ENCODE results near the gene DRD3. TPM values are rescaled to one million over a fixed set of nuclear protein-coding genes. Genes with fewer than 3 reads are reported as not detected.
A peak's percentile ranks its signal among the peaks of the same experiment; 100 is the strongest.

The DRD3 gene
- not detected for polyA plus RNA-seq (2013, experiment 1 of 2; ENCODE audit: insufficient read length)
- not detected for polyA plus RNA-seq (2013, experiment 2 of 2; ENCODE audit: insufficient read length)

DNA sequence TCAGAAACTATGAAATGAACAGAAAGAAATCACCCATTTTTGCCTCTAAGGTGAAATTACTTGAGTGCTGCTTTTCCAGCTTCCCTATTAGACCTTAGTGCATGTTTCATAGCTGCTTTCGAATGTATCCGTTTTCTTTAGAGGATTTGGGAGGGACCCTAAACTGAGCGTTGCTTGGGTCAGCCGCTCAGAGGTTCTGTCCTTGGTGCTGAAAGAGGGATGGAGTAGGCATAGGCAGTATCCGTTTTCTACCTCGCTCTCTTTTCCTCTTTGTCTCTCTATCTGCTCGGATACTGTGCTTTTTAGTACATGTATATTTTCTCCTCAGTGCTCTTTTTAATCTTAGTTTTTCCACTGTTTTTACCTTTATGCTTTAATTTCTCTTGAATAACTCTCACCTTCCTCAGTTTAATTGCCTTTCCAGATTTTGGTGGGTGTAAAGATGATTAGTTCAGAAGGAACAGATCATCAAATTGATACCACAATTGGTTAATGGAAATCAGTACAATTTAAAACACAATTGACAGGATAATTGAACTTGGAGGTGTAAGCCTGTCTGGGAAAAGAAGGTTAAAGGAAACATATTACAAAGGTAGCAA is at the start of gene DRD3:
TSS of gene DRD3 (minus strand) at position 283 of the 599 bp plus-strand sequence. CDS start 7,060 bp downstream, outside the sequence.
- DNase-seq, result peak; percentile 60

DNA sequence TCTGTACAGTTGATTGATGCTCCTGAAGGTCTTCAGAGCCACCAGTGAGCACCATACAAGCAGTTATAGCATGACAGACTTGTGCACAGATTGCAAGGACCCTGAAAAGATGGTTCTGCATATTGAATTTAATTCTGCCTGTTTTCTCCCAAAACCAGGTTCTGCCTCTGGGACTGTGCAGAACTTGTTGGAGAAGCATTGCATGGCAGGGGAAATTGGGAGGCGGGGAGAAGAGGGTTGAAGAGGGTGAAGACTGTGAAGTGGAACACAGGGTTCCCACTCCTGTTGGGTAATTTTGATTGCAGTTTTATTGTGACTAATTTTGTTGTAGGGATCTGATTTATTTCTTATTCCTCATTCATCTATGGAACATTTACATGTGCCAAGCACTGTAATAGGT is 48.2 kb upstream of the DRD3 start:
- DNase-seq, result no peak

DNA sequence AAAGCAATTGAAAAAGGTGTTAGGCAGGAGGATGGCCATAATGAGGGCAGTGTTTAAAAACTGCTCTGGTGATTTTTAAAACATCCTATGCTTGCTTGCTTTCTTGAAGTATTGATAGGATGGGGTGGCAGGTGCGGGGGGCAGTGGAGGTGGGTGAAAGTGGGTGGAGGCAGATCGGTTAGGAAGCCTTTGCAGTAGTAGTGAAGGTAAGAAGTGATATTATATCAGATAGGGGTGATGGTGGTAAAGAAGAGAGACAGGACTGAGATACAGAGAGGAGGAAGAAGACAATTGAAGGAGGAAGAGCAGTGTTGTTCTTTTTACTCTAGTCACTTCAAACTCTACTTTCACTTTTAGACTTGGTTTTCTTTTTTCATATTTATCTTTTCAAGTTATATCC is 47.5 kb upstream of the DRD3 start:
- no peak for DNase-seq

DNA sequence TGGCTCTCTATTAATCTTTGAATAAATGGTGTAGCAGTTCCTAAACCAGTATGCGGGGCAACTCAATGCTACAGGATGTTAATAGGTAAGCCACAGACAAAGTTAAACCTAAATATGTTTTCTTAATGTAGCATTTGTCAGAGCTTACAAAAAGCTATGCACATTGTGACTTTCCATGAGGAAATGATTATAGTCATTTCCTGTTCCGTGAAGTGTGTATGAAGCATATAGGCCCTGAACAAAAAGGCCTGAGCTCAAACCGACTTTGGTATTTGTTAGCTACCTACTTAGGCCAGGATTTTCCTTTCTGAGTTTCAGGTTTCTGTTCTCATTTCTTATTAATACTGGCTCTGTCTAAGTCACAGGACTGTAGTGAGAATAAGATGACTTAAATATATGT is 44.3 kb upstream of the DRD3 start:
- DNase-seq, result no peak

DNA sequence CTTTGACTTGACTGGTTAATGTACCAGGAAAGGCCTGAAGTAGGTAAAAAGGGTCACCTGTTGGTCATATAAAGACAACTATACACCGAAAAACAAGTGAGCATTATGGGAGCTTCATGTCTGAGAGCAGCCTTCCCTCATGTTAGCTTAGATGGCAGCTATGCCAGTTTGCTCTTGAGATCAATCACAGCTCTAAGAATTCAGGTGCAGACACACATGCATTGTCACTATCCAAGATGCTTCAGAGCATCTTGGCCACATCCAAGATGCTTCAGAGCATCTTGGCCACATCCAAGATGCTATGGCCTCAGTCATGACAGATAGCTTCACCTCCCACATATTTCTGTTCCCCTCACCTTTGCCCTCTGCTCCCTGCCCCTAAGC is 43.0 kb upstream of the DRD3 start:
- DNase-seq, result no peak

DNA sequence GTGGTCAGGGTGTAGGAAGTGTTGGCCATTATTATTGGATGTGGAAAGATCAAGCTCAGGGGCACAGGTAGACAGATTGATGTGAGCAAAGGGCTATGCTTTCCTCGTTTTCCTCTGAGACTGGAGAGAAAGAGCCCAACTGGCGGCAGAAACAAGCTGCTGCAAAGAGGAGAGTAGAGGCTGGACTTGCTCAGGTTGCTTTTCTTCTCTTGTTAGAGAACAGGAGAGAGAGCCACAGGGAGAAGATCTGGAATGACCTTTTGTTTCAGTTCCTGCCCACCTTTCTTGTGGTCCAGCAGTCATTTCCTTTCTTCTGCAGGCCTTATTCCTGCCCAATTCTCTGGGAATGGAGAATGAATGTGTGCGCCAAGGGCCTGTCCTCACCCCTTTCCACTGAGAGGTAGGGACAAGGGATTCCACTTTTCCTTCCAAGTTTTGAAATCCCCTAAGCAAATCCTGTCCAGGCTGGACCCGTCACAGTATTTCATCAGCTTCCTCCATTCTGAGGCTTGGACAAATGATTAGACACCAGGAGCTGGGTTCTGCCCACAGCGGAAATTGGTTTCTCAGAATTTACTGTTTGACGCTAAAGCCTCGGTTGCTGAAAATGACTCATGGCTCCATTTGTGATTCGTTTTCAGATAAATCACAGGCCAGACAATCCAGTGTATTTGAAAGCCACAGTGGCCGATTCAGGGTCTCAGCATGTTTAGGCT is 42.5 kb upstream of the DRD3 start:
- no peak for DNase-seq

DNA sequence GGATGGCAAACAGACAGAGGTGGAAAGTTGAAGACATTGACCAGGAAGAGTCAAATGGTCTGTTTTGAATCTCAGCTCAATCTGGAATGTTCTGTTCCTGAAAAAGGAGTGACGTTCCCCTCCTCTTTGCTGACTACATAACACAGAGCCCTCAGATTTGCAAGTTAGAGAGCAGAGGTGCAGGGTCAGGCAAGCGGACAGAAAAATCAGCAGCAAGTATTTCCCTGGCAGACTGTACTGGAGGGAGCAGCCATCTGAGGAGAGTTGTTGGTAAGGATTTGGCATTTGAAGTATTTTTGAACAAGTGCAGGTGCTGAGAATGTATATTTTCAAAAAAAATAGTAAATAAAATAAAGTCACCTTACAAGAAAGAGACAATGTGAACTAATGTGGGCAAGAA is 40.9 kb upstream of the DRD3 start:
- DNase-seq, result no peak

DNA sequence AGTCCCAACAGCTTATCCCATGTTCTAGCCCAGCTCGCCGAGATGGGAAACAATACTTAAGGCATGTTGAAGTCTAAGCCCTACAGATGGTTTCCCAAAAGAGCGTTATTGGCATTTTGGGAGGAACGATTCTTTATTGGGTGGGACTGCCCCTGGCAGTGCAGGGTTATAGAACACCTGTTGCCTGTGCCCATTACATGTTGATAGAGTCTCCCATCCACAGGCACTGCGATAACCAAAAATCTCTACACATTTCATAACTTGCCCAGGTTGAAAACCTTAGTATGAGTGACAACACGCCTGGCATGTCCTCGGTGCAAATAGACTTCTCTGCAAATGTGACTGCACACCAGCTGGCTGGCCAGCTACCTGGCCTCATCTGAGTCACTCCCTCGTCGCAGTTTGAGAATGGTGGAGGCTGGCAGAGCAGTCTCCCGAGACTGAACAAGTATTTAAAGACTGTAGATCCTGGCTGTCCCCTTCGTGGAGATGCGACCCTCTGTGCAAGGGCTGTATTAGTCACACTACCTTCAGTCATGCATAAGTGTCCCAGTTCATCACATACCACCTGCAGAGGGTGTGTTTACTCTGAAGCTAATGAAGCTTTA is 39.8 kb upstream of the DRD3 start:
- no peak for DNase-seq

DNA sequence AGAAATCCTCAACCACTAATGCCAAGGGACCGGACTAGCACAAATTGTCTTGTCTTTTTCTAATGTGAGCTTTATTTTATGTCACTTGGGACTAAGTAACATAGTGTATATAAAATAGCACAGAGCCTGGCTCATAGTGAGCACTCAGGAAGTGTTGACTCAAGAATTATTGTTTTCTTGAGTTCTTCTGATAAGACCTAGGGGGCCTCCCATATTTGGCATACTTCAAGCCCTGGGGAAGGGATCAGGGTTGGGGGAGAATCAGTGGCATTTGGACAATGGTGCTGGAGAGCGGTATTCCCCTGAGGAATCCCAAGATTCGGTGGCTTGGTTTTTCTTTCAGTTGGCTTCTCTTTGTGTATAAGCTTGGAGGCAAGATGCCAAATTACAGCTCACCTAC is 39.2 kb upstream of the DRD3 start:
- peak; percentile 10 for DNase-seq

DNA sequence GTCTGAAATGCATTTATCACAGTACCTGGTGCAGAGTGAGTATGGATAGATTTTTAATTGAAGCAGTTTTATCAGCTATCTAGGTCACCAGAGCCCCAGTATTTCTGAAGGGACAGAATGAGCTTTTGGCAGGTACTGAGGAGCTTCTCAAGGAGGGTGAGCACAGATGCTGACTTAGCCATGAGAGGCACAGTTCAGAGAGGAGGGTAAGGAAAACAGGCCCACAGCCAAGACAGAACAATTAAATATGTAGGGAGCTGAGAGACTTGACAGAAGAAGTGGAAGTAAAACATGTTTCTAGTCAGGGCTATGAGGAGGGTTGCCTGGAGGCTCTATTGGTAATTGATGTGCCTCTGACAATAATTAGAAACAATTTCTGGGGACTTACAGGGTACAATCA is 38.4 kb upstream of the DRD3 start:
- no peak for DNase-seq

DNA sequence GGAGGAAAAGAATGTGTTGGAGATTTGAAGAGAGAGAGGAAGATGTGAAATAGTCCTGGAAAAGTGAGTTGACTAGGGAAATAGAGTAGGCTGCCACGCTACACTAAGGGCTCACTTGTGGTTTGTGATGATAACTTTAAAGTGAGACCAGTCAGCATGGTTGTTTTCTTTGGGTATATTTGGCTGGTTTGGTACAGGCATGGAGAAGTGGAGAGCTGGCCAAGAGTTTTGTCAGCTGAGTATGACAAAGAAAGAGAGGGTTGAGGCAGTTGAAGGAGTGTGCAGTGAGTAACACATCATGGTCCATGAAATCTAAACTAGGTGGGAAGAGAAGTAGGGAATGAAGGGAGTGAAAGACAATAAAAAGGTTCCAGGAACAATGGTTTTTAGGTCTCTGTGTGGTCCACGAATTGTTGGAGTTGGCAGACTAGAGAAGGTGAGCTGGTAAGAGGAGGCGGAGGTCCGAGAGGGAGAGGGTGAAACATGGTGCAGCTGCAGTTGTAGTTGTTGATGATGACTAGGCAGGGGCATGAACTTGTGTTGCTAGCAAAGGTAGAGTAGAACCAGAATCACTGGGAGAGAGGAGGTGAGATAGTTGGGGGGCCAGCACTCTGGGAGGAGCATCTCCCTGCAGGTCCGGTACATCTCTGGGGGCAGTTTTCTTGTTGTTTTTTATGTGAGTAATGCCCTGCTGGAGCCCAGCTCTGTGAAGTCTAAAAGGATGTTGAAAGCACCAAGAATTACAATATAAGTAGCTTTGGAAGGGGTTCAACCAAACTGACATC is 37.5 kb upstream of the DRD3 start:
- DNase-seq, result peak; percentile 19

DNA sequence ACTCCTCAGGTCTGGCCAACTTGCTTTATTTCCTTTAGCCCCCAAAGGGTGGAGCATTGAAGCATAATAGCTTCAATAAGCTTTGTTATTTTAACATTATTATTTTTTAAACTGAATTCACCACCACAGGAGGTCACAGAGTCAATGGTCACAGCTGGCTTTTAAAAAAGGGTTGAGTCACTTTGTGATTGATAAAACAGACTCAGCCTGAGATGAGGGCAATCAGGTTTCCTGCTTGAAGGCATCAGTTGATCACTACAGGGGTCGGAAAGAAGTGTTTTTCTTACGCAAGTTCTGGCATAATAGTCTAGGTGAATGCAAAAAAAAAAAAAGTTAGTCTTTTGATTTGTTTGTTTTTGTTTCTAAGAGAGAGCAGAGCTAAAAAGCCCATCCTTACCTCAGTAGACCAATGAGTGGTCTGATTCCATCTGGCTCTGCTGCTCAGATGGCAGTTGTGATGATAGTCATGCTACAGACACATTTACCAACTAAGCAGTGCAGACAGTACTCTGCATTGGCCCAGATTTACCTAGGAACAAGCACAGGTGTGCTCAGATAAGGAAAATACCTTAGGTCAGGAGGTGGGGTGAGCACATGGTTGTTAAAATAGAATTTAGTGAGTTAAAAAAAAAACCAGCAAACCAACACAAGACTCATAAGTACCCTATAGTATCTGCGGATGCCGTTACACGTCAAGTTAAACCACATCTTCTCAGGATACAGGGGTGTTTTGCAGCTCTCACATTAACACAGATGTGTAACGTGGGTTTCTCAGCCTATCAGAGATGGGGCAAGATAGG is 35.9 kb upstream of the DRD3 start:
- DNase-seq, result no peak

DNA sequence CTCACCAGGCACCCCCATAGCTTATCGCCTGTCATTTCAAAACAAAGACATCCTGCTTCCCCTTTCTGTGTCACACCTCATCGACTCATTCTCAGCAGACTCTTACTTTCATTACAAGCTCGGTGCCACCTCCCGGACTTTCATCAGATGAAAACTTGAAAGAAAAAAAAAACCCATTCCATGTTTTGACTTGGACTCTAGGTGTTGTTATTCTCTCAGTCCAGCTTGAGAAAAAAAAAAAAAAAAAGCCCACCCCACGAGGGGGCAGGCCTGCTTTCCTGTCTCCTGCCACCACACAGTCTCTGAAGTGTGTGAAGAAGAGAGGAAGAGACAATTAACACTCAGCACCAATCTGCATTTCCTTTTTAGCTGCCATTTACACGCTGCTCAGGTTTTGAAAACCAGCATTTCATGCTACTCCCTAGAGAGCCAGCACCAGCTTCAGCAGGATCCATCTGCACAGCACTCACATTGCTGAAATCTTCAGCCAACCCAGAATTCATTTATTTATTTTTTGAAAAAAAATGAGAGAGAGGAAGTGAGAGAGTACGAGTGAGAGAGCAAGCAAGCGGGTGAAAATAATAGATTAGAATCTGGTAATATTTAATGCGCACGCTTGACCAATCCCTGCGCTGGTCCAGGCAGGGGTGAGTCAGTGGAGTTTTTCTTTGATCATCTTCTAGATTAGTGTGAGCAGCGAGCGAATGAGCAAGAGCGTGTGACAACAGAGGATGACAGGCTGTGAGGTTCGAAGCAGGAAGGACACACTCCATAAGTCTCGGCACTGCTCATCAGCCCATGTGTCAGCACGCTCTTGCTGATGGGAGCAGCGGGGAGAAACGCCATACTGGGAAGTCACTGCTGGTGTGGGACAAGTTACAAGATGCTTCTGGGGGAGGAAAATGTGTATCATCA is 35.0 kb upstream of the DRD3 start:
- peak; percentile 68 for DNase-seq

DNA sequence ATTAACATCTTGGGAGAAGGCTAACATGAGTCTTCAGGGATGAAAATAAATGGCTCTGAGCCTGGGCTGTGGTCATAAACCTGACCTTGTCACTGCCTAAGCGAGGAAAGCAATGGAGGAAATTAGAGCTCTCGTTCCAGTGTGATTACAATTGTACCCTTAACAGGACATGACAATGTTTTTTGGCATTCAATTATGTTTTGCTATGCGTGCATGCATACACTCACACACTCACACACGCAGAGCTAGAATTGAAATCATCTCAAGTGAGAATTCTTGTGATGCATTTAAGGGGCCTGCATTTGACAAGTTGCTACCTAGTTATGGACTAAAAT is 34.4 kb upstream of the DRD3 start:
- peak; percentile 62 for DNase-seq

DNA sequence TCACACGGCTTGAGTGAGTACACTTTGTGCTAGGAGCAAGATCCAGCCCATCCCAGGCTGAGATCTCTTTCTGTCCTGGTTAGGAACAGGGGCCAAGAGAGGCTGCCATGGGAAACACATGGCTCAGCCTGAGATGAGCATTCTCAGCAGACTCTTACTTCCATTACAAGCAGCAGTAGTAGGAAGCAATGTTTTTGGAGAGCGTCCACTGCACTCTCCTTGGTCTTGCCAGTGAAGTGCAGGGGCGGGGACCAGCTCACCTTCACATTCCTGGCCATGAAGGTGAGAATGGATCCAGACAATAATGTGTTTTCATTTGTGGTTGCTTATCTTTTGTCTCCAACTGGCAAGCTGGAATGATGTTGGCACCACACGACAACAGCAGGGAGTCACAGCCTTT is 33.8 kb upstream of the DRD3 start:
- DNase-seq, result no peak

DNA sequence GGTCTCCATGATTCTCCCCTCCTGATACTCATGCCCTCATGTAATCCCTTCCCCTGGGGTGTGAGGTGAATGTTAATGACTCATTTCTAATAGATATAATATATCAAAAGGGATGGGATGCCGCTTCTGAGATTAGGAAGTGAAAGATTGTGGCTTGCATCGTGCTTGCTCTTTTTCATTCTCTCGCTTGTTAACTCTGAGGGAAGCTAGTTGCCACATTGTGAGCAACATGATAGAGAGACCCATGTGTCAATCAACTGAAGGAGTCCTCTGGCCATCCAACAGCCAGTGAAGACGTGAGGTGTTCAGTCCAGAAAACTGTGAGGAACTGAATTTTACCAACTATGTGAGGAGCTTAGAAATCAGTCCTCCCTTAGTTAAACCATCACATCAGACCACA is 28.9 kb upstream of the DRD3 start:
- no peak for DNase-seq

DNA sequence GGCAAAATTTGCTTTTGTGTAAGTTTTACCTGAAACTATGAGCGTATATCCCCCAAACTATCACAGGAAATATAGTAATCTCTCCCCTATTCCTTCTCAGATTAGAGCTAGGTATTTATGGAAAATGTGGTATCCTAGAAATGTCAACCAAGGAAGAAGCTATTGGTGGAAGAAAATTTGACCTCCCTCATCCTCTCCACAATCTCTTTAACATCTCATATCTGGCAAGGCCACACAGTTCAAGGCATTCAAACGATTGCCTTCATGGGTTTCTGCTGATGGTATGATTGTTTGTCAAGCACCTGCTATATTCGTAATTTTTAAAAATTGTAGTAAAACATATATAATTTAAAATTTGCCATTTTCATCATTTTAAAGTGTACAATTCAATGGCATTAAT is 27.5 kb upstream of the DRD3 start:
- no peak for DNase-seq

DNA sequence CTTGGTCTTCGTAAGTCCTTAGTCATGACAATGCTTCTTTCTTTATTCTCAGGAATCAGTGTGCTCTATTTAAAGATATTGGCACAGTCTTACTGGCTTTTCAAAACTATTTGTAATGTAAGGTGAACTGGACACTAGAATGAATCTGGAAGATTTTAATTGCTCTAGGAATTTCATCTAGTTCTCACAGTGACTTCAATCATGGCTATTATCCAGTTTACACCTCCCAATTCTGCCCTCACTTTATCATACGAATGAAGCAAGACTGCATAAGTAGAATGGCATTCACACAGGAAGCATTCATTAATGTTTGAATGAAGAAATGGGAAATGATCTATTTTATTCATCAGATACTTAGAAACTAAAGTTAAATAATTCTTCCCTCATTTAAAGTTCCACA is 26.7 kb upstream of the DRD3 start:
- no peak for DNase-seq

DNA sequence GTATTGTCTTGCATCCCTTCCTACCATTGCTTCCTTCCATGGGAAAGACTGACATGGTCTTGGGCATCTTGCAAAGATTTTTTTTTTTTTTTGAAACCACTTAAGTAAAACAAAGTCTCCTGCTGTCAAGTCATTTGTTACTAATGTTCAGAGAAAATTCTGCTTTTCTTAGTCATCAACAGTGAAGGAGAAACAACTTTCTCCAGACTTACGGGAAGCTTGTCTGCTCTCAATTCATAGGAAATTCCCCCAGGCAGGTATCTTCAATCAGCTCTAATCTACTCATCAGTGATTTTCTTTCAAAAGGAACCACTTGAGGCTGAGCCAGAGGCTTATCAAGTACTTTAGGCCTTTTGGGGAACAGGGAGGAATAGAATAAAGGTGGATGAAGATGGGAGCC is 15.9 kb upstream of the DRD3 start:
- DNase-seq, result no peak

DNA sequence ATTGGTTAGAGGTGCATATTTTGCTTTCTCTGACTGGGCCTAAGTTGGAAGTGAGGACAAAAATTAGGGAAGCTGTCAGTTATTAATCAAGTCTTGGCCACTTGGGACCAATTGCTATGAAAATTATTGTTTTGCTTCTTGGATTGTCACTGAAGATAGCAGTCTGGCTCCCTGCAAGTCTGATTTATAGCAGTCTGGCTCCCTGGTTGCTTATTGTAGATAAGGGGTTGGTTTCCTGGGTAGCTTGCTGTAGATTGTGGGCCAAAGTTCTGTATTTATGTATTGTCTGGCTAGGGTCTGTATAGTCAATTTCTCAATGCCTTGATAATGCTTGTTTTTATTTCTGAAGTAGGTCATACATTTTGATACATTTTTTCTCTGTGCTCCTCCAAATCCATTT is 13.3 kb upstream of the DRD3 start:
- no peak for DNase-seq

DNA sequence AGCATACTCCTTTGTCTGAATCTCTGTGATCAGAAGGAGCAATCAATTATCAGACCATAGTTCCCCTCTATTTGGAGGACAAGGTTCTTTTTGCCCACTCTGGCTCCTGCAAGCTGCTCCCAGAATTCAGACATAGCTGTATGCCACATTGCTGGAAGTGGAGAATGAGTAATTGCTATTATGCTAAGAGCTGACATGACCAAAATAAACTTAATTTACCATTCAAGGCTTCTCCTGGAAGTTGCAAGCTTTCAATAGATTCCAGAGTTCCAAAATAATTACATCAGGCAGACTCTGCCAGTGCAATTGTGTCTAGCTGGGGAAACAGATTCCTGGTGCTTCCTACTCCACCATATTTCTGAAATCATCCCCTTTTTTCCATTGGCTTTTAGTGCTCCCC is 7.6 kb upstream of the DRD3 start:
- no peak for DNase-seq

DNA sequence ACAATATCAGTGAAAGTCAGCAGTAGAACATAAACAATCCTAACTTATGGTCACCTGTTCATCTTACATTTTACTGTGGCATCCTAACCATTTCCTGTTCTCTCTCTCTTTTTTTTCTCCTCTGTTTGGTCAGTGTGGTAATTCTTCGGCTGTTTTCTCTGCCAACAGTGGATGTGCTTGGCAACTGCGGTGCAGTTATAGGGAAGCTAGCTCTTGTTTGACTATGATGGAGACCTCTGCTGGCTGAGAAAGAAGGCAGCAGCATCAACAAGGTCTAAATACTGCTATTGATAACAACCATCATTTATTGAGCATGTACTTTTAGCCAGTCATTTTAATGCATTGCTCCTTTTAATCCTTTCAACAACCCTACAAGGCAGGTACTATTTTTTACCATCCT is 723 bp upstream of the DRD3 start:
- DNase-seq, result peak; percentile 16
